Skeletal muscle cell (primary cell): ENCODE results near the gene TRAP1.

Experiments
- DNase-seq: peaks from one replicate; pipeline ENCODE4 v3.0.0-alpha.2; 2010; ENCODE audit warnings: low read depth
- H3K4me3 ChIP-seq: 2 replicates; pipeline ENCODE4 v1.5.1; 2011; ENCODE audit warnings: low read depth, mild to moderate bottlenecking, control low read depth, low read length, moderate library complexity

TRAP1 gene

DNA sequence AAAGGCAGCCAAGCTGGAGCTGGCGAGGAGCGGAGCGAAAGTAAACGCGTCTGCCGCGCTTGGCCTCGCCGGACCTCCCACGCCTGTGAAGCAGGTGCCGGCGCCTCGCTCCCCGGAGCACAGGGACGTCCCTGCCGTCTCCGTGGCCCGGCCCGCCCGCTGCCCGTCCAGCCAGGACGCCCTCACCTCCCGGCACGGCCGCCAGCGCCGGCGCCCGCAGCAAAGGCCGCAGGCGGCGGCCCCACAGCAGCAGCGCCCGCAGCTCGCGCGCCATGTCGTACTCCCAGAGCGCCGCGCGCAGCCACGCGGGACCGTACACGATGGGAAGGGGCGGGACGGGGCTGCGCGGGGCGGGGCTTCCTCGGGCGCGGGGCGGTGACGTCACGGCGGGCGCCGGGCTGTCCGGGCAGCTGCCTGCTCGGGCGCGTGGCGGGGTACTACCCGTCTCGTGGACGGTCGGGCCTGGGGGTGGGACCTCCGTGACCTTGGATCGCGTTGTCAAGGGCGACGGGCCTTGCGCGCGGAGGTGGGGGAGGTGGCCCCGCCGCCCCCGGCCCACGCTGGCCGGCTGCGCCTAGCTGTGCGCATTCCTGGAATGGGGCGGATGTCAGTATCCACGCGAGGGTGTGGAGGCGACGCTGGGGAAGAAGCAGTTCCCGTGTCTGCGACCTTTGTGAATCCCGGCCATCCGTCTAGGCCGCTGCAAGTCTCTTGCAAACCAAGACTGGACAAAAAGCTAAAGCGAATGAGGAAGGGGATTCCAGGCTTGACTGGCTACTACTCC lies at the start of gene TRAP1:
Gene TRAP1 (minus strand): TSS at position 290 of the 784 bp plus-strand sequence. CDS start 16 bp downstream, at position 274.
- H3K4me3 ChIP-seq: peak within 1 kb of the TSS; percentile 87
- DNase-seq: peak; percentile 32

DNA sequence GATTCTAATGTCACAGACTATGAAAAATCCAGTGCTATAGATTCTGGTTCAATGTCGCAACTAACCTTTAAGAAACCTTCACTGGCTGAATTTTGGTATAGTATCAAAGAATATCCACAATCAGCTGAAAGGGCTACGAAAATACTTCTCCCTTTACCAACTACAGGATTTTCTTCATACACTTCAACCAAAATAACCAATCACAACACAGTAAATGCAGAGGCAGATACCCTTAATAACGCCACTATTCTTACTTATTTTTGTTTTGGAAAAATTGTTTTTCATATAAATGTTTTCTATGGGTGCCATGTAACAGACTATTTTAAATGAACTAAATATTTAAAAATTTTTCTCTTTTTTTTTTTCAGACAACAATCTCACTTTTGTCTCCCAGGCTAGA lies 48.9 kb upstream of the TRAP1 start:
- H3K4me3 ChIP-seq: no peak overlapping the region
- DNase-seq: no peak

DNA sequence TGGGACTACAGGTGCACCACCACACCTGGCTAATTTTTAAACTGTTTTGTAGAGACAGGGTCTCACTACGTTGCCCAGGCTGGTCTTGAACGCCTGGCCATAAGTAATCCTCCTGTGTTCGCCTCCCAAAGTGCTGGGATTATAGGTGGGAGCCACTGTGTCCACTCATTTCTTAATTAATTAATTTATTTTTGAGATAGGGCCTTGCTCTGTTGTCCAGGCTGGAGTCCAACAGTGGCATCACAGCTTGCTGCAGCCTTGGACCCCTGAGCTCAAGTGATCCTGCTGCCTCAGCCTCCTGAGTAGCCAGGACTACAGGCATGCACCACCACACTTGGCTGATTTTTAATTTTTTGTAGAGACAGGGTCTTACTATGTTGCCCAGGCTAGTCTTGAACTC lies 47.1 kb upstream of the TRAP1 start:
- H3K4me3 ChIP-seq: no peak overlapping the region
- no peak for DNase-seq

GRCh38 chr16:3762107-3762750 lies 44.9 kb upstream of the TRAP1 start:
- DNase-seq: no peak

DNA sequence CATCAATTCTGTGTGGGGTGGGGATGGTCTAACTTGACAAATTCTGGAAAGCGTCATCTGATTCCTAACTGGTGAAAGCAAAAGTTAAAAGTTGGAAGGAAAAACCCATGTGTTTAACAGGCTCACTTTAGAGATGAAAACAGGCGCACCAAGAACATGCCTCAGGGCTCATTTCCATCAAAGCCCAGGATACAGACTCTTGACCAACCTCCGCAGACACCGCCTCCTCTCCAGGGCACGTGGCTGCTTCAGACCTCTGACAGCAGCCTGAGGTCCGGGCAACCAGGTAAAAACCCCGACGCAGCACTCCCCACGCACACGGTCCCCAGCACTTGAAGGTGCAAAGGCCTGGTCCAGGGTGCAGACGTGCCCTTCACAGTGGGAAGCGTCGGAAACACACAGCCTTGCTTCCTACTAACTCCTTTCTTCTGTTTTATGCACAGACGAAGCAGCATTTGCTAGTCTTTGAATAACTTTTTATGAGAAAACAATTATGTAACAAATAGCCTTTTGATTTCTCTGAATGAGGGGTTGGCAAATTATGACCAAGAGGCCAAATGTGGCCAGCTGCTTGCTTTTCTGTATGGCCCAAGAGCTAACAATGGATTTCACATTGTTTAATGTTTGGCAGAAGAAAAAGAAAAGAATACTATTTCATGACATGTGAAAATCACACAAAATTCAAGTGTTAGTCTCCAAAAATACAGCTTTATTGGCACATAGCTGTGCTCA lies 44.2 kb upstream of the TRAP1 start:
- DNase-seq: no peak
- H3K4me3 ChIP-seq: no peak overlapping the region

More at GRCh38 chr16:3762107-3762750, 44.9 kb upstream of the TRAP1 start:
- no peak overlapping the region for H3K4me3 ChIP-seq

- no peak overlapping the region for H3K4me3 ChIP-seq
- DNase-seq: no peak
Observed at GRCh38 chr16:3760518-3760917, 43.2 kb upstream of the TRAP1 start.

DNA sequence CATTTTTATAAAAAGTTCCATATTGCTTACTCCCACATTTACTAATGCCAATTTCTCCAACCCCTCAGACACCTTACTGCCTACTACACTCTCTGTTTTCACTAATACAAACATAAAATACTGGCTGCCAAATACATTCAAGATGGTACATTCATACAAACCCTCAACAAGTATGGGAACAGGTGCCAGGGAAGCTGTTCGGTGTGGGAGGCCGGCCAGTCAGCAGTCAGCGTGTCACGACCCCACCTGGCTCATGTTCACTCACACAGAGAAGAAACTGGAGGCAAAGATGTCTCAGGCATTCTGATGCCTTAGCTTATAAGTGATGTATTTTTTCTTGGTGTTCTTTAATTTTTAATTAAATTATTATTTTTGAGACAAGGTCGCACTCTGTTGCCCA lies 42.4 kb upstream of the TRAP1 start:
- no peak for DNase-seq
- no peak overlapping the region for H3K4me3 ChIP-seq

DNA sequence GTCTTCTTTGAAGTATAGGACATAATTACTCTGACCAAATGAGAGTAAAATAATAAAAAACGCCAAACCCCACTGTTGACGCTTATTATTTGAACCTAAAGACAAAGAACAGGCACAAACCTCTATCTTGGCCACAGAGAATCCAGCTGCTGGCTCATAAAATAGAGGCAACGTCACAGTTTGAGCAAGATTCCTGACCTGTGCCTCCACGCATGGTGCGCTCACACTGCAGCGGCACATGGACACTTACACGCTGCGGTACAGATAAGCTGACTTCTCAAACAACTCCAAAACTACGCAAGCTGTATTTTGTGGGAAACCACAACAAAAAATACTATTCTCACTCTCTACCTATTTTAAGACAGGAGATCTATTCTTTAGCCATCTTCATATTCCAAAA lies 38.8 kb upstream of the TRAP1 start:
- no peak overlapping the region for H3K4me3 ChIP-seq
- DNase-seq: no peak

DNA sequence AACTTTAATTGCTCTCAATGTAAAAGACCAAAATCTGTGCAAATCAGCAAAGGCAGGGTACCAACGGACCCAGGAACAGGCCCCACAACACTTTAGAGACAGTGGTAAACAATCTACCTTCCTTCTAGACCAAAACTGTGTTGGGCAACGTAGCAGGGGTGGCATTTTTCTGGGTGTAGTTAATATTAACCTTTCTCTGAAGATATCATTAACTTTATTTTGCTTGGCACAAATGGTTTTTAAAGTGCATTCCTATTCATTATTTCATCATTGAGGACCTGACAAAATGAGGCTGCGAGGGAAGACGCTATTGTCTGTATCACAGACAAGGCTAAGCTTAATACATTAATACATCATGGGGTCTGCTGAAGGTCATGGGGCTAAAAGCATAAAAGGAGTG lies 37.9 kb upstream of the TRAP1 start:
- DNase-seq: no peak
- no peak overlapping the region for H3K4me3 ChIP-seq

- H3K4me3 ChIP-seq: no peak overlapping the region
- DNase-seq: no peak
Observed at GRCh38 chr16:3754772-3755171, 37.4 kb upstream of the TRAP1 start.

GRCh38 chr16:3754081-3754703 lies 36.9 kb upstream of the TRAP1 start:
- H3K4me3 ChIP-seq: no peak overlapping the region
- DNase-seq: peak; percentile 4

DNA sequence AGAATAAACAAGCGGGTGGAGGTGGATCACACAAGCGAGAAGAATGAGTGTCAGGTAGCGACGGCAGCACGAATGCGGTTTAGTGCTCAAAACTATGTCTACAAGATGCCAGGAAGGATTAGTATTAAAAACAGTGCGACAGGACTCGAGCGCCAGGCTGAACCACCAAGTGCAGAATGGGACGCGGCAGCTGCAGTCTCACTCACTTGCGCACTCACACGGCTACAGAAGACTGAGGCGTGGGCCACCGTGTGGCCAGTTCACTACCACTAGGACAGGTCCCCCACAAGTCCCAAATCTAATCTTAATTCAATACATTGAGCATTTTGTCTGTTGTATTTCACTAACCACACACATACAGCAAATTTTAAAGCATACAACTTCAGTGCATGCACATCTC lies 35.7 kb upstream of the TRAP1 start:
- H3K4me3 ChIP-seq: no peak overlapping the region
- no peak for DNase-seq

DNA sequence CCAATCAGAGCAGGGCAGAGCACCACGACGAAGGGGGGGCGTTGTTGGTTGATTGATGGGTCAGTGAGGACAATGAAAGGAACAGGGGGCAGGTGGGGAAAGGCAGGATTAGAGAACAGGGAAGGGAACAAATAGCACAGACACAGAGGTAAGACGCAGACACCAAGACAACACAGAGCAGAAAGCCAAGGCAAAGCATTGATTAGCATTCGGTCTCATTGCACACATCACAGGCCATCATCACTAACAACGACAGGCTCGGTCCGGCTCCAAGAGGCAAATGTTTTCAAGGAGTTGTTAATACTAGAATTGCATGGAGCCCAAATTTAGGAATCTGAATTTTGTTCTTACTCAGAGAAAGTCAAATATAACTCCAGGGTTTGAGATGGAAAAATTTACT lies 34.6 kb upstream of the TRAP1 start:
- DNase-seq: no peak
- no peak overlapping the region for H3K4me3 ChIP-seq

- DNase-seq: no peak
- H3K4me3 ChIP-seq: no peak overlapping the region
Observed at GRCh38 chr16:3748307-3748706, 31.0 kb upstream of the TRAP1 start.

DNA sequence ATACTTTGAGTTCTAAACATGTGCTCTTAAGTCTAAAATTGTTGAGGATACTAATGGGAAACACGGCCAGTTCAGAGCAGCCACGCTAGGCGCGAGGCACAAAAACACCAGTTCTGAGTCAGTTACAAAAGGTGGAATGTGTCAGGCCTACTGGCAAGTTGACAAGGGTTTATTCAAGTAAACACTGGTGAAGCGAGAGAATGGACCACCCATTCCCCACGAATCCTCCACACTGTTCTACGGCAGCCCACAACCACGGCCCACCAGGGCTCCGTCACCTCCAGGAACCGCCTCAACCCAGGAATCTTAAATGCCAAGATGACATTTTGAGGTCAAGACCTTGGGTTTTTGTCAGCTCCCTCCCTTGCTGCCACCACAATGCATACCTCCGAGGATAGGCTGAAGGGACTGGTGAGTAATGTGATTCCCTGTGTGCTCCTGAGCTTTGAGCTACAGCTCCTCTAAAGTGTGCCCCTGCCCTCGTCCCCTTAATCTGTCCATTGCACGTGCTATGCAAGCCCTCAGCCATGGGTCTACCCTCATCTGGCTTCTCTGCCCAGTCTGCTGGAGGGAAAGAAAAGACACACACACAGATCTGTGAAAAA lies 28.5 kb upstream of the TRAP1 start:
- no peak for DNase-seq
- H3K4me3 ChIP-seq: no peak overlapping the region

- no peak overlapping the region for H3K4me3 ChIP-seq
- no peak for DNase-seq
Observed at GRCh38 chr16:3744018-3744417, 26.7 kb upstream of the TRAP1 start.

DNA sequence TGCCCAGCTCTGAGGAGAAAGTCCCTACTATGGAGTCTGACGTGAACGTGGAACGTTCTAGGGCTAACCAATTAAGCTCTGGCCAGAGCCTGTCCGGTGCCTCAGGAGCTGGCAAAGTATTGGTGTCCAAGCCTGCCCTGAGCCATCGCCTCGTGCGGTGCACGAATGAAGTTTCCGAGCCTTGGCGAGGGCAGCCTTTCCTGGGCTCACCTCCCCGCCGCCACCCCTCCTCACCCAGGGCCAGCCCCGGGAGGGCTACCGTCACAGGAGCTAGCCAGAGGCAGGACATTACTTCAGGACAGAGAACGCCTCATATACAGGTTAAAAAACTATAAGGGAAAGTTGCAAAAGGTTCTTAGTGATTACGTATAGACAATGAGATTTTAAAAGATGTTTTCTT lies 23.6 kb upstream of the TRAP1 start:
- H3K4me3 ChIP-seq: no peak overlapping the region
- no peak for DNase-seq

GRCh38 chr16:3740186-3740585 lies 22.9 kb upstream of the TRAP1 start:
- DNase-seq: no peak
- no peak overlapping the region for H3K4me3 ChIP-seq

GRCh38 chr16:3739636-3740035 lies 22.3 kb upstream of the TRAP1 start:
- DNase-seq: no peak
- H3K4me3 ChIP-seq: no peak overlapping the region

- DNase-seq: no peak
- H3K4me3 ChIP-seq: no peak overlapping the region
Observed at GRCh38 chr16:3738541-3738940, 21.2 kb upstream of the TRAP1 start.
